ENCODE measurements around the gene XIRP1. TPM values are rescaled to one million over a fixed set of nuclear protein-coding genes. Genes with fewer than 3 reads are reported as not detected.

XIRP1 gene
- total and polyA plus RNA-seq, 4 donors, result 0.01 TPM; not detected in 3

DNA sequence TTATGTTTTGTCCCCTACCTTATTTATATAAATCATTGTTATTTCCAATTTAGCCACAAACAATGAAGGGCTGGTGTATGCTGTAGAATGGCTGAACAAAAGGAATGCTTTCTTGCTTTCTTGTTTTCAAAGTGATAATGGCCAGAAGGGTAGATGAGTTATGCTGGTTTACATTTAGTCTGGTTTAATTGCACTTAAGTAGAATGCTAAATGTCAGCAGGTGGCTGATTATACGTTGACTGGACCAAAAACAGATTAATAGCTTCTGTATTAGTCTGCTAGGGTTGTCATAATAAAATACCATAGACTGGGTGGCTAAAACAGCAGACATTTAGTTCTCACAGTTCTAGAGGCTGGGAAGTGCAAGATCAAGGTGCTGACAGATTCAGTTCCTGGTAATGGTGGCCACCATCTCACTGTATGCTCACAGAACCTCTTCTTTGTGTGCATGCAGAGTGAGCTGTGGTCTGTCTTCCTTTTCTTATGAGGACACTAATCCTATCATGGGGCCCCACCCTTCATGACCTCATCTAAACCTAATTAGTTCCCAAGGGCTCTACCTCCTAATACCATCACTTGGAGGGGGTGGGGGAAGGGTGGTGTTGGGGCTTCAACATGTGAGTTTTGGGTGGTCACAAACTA is 17.1 kb upstream of the XIRP1 start:
- Histone ChIP-seq H3K4me1 (ENCODE audit: control insufficient read depth in 4 of 4, insufficient read depth in 4 of 4, low read length in 3 of 4) (no peaks in the 10 kb centered on the region), H3K9me3 (ENCODE audit: control insufficient read depth in 4 of 4, low read length in 3 of 4) (peaks cover 0 to 3% (median under 1%) of the 10 kb centered on the region in 4 donors), H3K4me3 (ENCODE audit: low read depth in 1 of 3, low read length in 3 of 3) (no peak overlapping the region), H3K36me3 (ENCODE audit: control insufficient read depth in 4 of 4, insufficient read depth in 3 of 4, low read depth in 1 of 4, low read length in 3 of 4) (no peaks in the 10 kb centered on the region), H3K27me3 (ENCODE audit: control insufficient read depth in 4 of 4, insufficient read depth in 4 of 4, low read length in 3 of 4) (no peaks in the 10 kb centered on the region), H3K9ac (ENCODE audit: low read depth in 1 of 2, low read length in 2 of 2) (no peak overlapping the region), H3K27ac (ENCODE audit: low read depth in 1 of 2, low read length in 2 of 2) (no peak overlapping the region)
- no peak for DNase-seq (ENCODE audit: low spot score)
- TF ChIP-seq FOXA2 (IDR thresholded peaks at IDR 0.05), result no peak
- TF ChIP-seq, protein P1, sequence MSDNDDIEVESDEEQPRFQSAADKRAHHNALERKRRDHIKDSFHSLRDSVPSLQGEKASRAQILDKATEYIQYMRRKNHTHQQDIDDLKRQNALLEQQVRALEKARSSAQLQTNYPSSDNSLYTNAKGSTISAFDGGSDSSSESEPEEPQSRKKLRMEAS (IDR thresholded peaks at IDR 0.05), result no peak
- no peak for TF ChIP-seq SP1 (IDR thresholded peaks at IDR 0.05)
- no peak for TF ChIP-seq RAD21 (IDR thresholded peaks at IDR 0.05)
- no peak for TF ChIP-seq GABPA (IDR thresholded peaks at IDR 0.05 in 1 of 2, conservative IDR thresholded peaks at IDR 0.05 in 1 of 2)
- no peak for TF ChIP-seq TAF1 (conservative IDR thresholded peaks at IDR 0.05)
- TF ChIP-seq, protein P2, sequence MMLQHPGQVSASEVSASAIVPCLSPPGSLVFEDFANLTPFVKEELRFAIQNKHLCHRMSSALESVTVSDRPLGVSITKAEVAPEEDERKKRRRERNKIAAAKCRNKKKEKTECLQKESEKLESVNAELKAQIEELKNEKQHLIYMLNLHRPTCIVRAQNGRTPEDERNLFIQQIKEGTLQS (IDR thresholded peaks at IDR 0.05), result no peak
- no peak for TF ChIP-seq RXRA (IDR thresholded peaks at IDR 0.05)
- TF ChIP-seq, protein P3, sequence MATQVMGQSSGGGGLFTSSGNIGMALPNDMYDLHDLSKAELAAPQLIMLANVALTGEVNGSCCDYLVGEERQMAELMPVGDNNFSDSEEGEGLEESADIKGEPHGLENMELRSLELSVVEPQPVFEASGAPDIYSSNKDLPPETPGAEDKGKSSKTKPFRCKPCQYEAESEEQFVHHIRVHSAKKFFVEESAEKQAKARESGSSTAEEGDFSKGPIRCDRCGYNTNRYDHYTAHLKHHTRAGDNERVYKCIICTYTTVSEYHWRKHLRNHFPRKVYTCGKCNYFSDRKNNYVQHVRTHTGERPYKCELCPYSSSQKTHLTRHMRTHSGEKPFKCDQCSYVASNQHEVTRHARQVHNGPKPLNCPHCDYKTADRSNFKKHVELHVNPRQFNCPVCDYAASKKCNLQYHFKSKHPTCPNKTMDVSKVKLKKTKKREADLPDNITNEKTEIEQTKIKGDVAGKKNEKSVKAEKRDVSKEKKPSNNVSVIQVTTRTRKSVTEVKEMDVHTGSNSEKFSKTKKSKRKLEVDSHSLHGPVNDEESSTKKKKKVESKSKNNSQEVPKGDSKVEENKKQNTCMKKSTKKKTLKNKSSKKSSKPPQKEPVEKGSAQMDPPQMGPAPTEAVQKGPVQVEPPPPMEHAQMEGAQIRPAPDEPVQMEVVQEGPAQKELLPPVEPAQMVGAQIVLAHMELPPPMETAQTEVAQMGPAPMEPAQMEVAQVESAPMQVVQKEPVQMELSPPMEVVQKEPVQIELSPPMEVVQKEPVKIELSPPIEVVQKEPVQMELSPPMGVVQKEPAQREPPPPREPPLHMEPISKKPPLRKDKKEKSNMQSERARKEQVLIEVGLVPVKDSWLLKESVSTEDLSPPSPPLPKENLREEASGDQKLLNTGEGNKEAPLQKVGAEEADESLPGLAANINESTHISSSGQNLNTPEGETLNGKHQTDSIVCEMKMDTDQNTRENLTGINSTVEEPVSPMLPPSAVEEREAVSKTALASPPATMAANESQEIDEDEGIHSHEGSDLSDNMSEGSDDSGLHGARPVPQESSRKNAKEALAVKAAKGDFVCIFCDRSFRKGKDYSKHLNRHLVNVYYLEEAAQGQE (IDR thresholded peaks at IDR 0.05), result no peak
- TF ChIP-seq HNF4G (IDR thresholded peaks at IDR 0.05), result no peak
- no peak for TF ChIP-seq NR2F2 (IDR thresholded peaks at IDR 0.05)
- TF ChIP-seq YY1 (IDR thresholded peaks at IDR 0.05), result no peak
- TF ChIP-seq CTCF (IDR thresholded peaks at IDR 0.05; ENCODE audit: low read depth, low read length, missing input control), result no peak
- TF ChIP-seq JUND (IDR thresholded peaks at IDR 0.05), result no peak
- no peak for TF ChIP-seq EGR1 (IDR thresholded peaks at IDR 0.05; ENCODE audit: low read depth in 2 of 2)
- TF ChIP-seq, protein P4, sequence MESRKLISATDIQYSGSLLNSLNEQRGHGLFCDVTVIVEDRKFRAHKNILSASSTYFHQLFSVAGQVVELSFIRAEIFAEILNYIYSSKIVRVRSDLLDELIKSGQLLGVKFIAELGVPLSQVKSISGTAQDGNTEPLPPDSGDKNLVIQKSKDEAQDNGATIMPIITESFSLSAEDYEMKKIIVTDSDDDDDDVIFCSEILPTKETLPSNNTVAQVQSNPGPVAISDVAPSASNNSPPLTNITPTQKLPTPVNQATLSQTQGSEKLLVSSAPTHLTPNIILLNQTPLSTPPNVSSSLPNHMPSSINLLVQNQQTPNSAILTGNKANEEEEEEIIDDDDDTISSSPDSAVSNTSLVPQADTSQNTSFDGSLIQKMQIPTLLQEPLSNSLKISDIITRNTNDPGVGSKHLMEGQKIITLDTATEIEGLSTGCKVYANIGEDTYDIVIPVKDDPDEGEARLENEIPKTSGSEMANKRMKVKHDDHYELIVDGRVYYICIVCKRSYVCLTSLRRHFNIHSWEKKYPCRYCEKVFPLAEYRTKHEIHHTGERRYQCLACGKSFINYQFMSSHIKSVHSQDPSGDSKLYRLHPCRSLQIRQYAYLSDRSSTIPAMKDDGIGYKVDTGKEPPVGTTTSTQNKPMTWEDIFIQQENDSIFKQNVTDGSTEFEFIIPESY (IDR thresholded peaks at IDR 0.05), result no peak
- TF ChIP-seq HNF4A (conservative IDR thresholded peaks at IDR 0.05), result no peak
- TF ChIP-seq FOXA1 (IDR thresholded peaks at IDR 0.05), result no peak
- WGBS, result 99% methylated on average over 1 of the region's 1 CpG
